Activated CD4-positive, alpha-beta T cell treated with anti-CD3 and anti-CD28 coated beads for 4 hours (primary cell): ENCODE measurements around the gene BICDL1.

Experiments used
- DNase-seq, 2 donors: peaks; one replicate each; pipeline ENCODE4 v3.0.0-alpha.2; 2020

The BICDL1 gene

GRCh38 chr12:120131116-120131515 is 142.1 kb downstream of the BICDL1 start:
- DNase-seq = no peak

- no peak for DNase-seq
Observed at GRCh38 chr12:120132054-120132836, 143.2 kb downstream of the BICDL1 start.

- no peak for DNase-seq
Observed at GRCh38 chr12:120132863-120133385, 143.9 kb downstream of the BICDL1 start.

- DNase-seq = no peak
Observed at GRCh38 chr12:120134307-120134980, 145.4 kb downstream of the BICDL1 start.

- no peak for DNase-seq
Observed at GRCh38 chr12:120136093-120136770, 147.2 kb downstream of the BICDL1 start.

- no peak for DNase-seq
Observed at GRCh38 chr12:120137833-120138232, 148.8 kb downstream of the BICDL1 start.

- no peak for DNase-seq
Observed at GRCh38 chr12:120138366-120138765, 149.3 kb downstream of the BICDL1 start.

GRCh38 chr12:120139958-120140357 is 150.9 kb downstream of the BICDL1 start:
- no peak for DNase-seq

GRCh38 chr12:120140603-120141002 is 151.6 kb downstream of the BICDL1 start:
- DNase-seq = no peak

GRCh38 chr12:120141336-120141735 is 152.3 kb downstream of the BICDL1 start:
- DNase-seq = no peak

GRCh38 chr12:120142231-120142877 is 153.3 kb downstream of the BICDL1 start:
- DNase-seq = no peak
